Right renal pelvis (tissue), 4 donors: ENCODE results near the gene BTG4. TPM values are rescaled to one million over a fixed set of nuclear protein-coding genes. Genes with fewer than 3 reads are reported as not detected.

Experiments used
- DNase-seq, 4 donors: peaks; one replicate each; pipeline ENCODE4 v3.0.0-alpha.2; 2013; ENCODE audit warnings: low read depth in 4 of 4, low spot score in 3 of 4, missing footprints in 1 of 4
- polyA plus RNA-seq, 4 donors: library from polyadenylated mRNA; unstranded; fragments of 120-200 nt; gene quantifications; one replicate each; pipeline ENCODE4 v1.2.1, GENCODE V29; 2013; ENCODE audit not compliant: insufficient read length in 4 of 4

Gene BTG4
- polyA plus RNA-seq, 4 donors: not detected

GRCh38 chr11:111538407-111539114, 26.4 kb upstream of the BTG4 start:
- no peak for DNase-seq

GRCh38 chr11:111537336-111537860, 25.2 kb upstream of the BTG4 start:
- no peak for DNase-seq

- DNase-seq: no peak
These were observed 23.1 kb upstream of the BTG4 start for GRCh38 chr11:111535281-111535680.

GRCh38 chr11:111532365-111532709, 20.2 kb upstream of the BTG4 start:
- DNase-seq: no peak

- DNase-seq: no peak
These were observed 19.6 kb upstream of the BTG4 start for GRCh38 chr11:111531687-111532364.

- DNase-seq: no peak
These were observed 18.9 kb upstream of the BTG4 start for GRCh38 chr11:111531136-111531535.

GRCh38 chr11:111530091-111530490, 17.9 kb upstream of the BTG4 start:
- no peak for DNase-seq

GRCh38 chr11:111528557-111528956, 16.4 kb upstream of the BTG4 start:
- no peak for DNase-seq

- DNase-seq: no peak
These were observed 15.1 kb upstream of the BTG4 start for GRCh38 chr11:111527279-111527678.

- DNase-seq: no peak
These were observed 14.3 kb upstream of the BTG4 start for GRCh38 chr11:111526501-111526900.

- no peak for DNase-seq
These were observed 13.3 kb upstream of the BTG4 start for GRCh38 chr11:111525456-111525855.

- no peak for DNase-seq
These were observed 11.9 kb upstream of the BTG4 start for GRCh38 chr11:111524056-111524455.

- DNase-seq: no peak
These were observed 11.2 kb upstream of the BTG4 start for GRCh38 chr11:111523343-111523742.

- DNase-seq: no peak
These were observed 10.2 kb upstream of the BTG4 start for GRCh38 chr11:111522426-111522825.

GRCh38 chr11:111521135-111521534, 8.9 kb upstream of the BTG4 start:
- no peak for DNase-seq

GRCh38 chr11:111520560-111520959, 8.4 kb upstream of the BTG4 start:
- DNase-seq: no peak

- DNase-seq: no peak
These were observed 6.5 kb upstream of the BTG4 start for GRCh38 chr11:111518668-111519067.

GRCh38 chr11:111515591-111515990, 3.4 kb upstream of the BTG4 start:
- no peak for DNase-seq

GRCh38 chr11:111514216-111515031, 2.2 kb upstream of the BTG4 start, which contains the start of gene HOATZ:
Gene HOATZ, plus strand, starts transcription at chr11:111514778. Its CDS starts 7 bp downstream, at chr11:111514785.
- DNase-seq: no peak

GRCh38 chr11:111513240-111513605, 1.0 kb upstream of the BTG4 start:
- DNase-seq: no peak

- no peak for DNase-seq
These were observed 1.9 kb downstream of the BTG4 start for GRCh38 chr11:111510311-111510710.
